Fibroblast of the conjunctiva (primary cell): Measurements from ENCODE around the gene MARCHF11.

ENCODE experiments used
- DNase-seq: peaks from one replicate; pipeline ENCODE4 v3.0.0-alpha.2; 2010; ENCODE audit warnings: low read depth

MARCHF11 gene

GRCh38 chr5:16051246-16051755 lies 128.3 kb downstream of the MARCHF11 start:
- DNase-seq, result no peak

- DNase-seq, result no peak
These were observed 129.2 kb downstream of the MARCHF11 start for GRCh38 chr5:16050414-16050813.

GRCh38 chr5:16049761-16050160 lies 129.8 kb downstream of the MARCHF11 start:
- no peak for DNase-seq

GRCh38 chr5:16048132-16048531 lies 131.5 kb downstream of the MARCHF11 start:
- DNase-seq, result no peak

- no peak for DNase-seq
These were observed 136.1 kb downstream of the MARCHF11 start for GRCh38 chr5:16043349-16043965.

GRCh38 chr5:16037121-16037845 lies 142.3 kb downstream of the MARCHF11 start:
- no peak for DNase-seq

GRCh38 chr5:16034319-16035001 lies 145.1 kb downstream of the MARCHF11 start:
- no peak for DNase-seq

GRCh38 chr5:16033187-16033925 lies 146.2 kb downstream of the MARCHF11 start:
- no peak for DNase-seq

GRCh38 chr5:16028708-16029107 lies 150.9 kb downstream of the MARCHF11 start:
- no peak for DNase-seq

GRCh38 chr5:16025681-16026080 lies 153.9 kb downstream of the MARCHF11 start:
- no peak for DNase-seq

GRCh38 chr5:16018970-16019369 lies 160.6 kb downstream of the MARCHF11 start:
- DNase-seq, result no peak

- DNase-seq, result no peak
These were observed 161.9 kb downstream of the MARCHF11 start for GRCh38 chr5:16017720-16018119.
